Caco-2 (cell line): ENCODE measurements around the gene ZNF557. TPM values are rescaled to one million over a fixed set of nuclear protein-coding genes. Genes with fewer than 3 reads are reported as not detected.

Experiments
- BruUV-seq: library from RNA; stranded (reverse); fragments of 400-500 nt; replicated peaks from 2 replicates; lab custom pipeline; 2021; lab: Mats Ljungman, UMichigan
- CTCF ChIA-PET: fragments of 300-600 bp; sonication (Branson Sonifier 250); formaldehyde crosslinking; loops from one replicate; lab custom pipeline; 2022; ENCODE audit warnings: antibody characterized with exemption; lab: Charles Lee
- POLR2A ChIA-PET: fragments of 300-600 bp; sonication (Branson Sonifier 250); formaldehyde crosslinking; loops from one replicate; lab custom pipeline; 2022; ENCODE audit warnings: antibody characterized with exemption; lab: Charles Lee
- DNase-seq, 2 experiments: peaks; one replicate each; pipeline versions ENCODE4 v3.0.0 to v3.0.0-alpha.2; 2020 to 2022
- H3K27me3 ChIP-seq: replicated peaks from 2 replicates; pipeline ENCODE4 v1.6.0; 2011; ENCODE audit warnings: low read length; ENCODE audit not compliant: control insufficient read depth, insufficient read depth
- H3K36me3 ChIP-seq: 2 replicates; pipeline ENCODE4 v1.5.1; 2011; ENCODE audit warnings: low read length; ENCODE audit not compliant: control insufficient read depth, insufficient read depth
- H3K4me1 ChIP-seq: fragments of 250-450 bp; sonication (Bioruptor Pico); 2 replicates; pipeline ENCODE4 v1.5.1; 2020; ENCODE audit warnings: mild to moderate bottlenecking
- H3K4me3 ChIP-seq: 2 replicates; pipeline ENCODE4 v1.5.1; 2011; ENCODE audit warnings: low read depth, mild to moderate bottlenecking, control low read depth, low read length
- H3K9me3 ChIP-seq: fragments of 250-450 bp; sonication (Bioruptor Pico); 2 replicates; pipeline ENCODE4 v1.5.1; 2020; ENCODE audit warnings: mild to moderate bottlenecking, moderate library complexity
- H3K27ac Mint-ChIP-seq: one replicate; pipeline ENCODE4 v1.8.0; 2022; ENCODE audit warnings: mixed read lengths; ENCODE audit not compliant: unreplicated experiment
- H3K27me3 Mint-ChIP-seq: one replicate; pipeline ENCODE4 v1.8.0; 2022; ENCODE audit warnings: mixed read lengths; ENCODE audit not compliant: insufficient read depth, unreplicated experiment
- H3K36me3 Mint-ChIP-seq: one replicate; pipeline ENCODE4 v1.8.0; 2022; ENCODE audit warnings: mild to moderate bottlenecking, mixed read lengths; ENCODE audit not compliant: insufficient read depth, unreplicated experiment
- H3K4me1 Mint-ChIP-seq: one replicate; pipeline ENCODE4 v1.8.0; 2022; ENCODE audit warnings: low read depth, mixed read lengths; ENCODE audit not compliant: unreplicated experiment
- H3K4me3 Mint-ChIP-seq: one replicate; pipeline ENCODE4 v1.8.0; 2022; ENCODE audit warnings: mild to moderate bottlenecking, moderate library complexity, mixed read lengths; ENCODE audit not compliant: unreplicated experiment
- H3K9me3 Mint-ChIP-seq: one replicate; pipeline ENCODE4 v1.8.0; 2022; ENCODE audit warnings: mixed read lengths; ENCODE audit not compliant: unreplicated experiment
- CTCF ChIP-seq, 2 experiments: fragments of 200-600 bp in 1 of 2; IDR thresholded peaks; 1 replicate in 1 of 2; 2 replicates in 1 of 2; pipeline versions ENCODE4 v1.5.1 to v1.8.0; 2011 to 2022; ENCODE audit warnings: antibody characterized with exemption in 1 of 2, control low read depth in 1 of 2, inconsistent platforms in 1 of 2, low read depth in 1 of 2, low read length in 1 of 2, mild to moderate bottlenecking in 1 of 2, moderate library complexity in 1 of 2; ENCODE audit not compliant: insufficient read depth in 1 of 2, severe bottlenecking in 1 of 2, unreplicated experiment in 1 of 2
- intact Hi-C: fragments of 100-400 bp; cut with micrococcal nuclease; formaldehyde crosslinking; loops from one replicate; pipeline ENCODE4 v1.10.0; 2022; ENCODE audit not compliant: unreplicated experiment
- total RNA-seq: library from RNA; stranded (reverse); gene quantifications from 2 replicates; pipeline ENCODE4 v1.2.3, GENCODE V29; 2022

ZNF557 gene
- total RNA-seq, 1 experiment from 2014 or later: 8.3 TPM

GRCh38 chr19:7109678-7110289, 40.3 kb downstream of the ZNF557 start:
- Histone ChIP-seq H3K27me3 (no peaks in the 10 kb centered on the region), H3K4me3 (no peak overlapping the region), H3K9me3 (no peaks in the 10 kb centered on the region), H3K4me1 (peaks cover 4% of the 10 kb centered on the region; the same call in 1 of the 2 replicates), H3K36me3 (no peaks in the 10 kb centered on the region)
- H3K36me3 Mint-ChIP-seq: no peaks in the 10 kb centered on the region
- BruUV-seq: no TSS peak
- no peak overlapping the region for H3K27ac Mint-ChIP-seq
- ChIA-PET POLR2A (interaction anchor here (0.6 kb wide), 2 partner anchors 31 to 33 kb away, joined by 3 to 6 read pairs; no protein-coding TSS in a partner anchor), CTCF (no interaction called here)
- H3K4me1 Mint-ChIP-seq: no peaks in the 10 kb centered on the region
- no peaks in the 10 kb centered on the region for H3K9me3 Mint-ChIP-seq
- intact Hi-C loops: no loop called here
- no peak for TF ChIP-seq CTCF (IDR thresholded peaks at IDR 0.05; ENCODE audit: insufficient read depth in 1 of 2, low read depth in 1 of 2, low read length in 1 of 2, severe bottlenecking in 1 of 2, unreplicated experiment in 1 of 2)
- H3K4me3 Mint-ChIP-seq: no peak overlapping the region
- DNase-seq: peak; percentile 30 to 40
- no peaks in the 10 kb centered on the region for H3K27me3 Mint-ChIP-seq

GRCh38 chr19:7112675-7113074, 43.2 kb downstream of the ZNF557 start:
- Mint-ChIP-seq H3K36me3 (peaks cover 15% of the 10 kb centered on the region), H3K27me3 (no peaks in the 10 kb centered on the region), H3K27ac (no peak overlapping the region), H3K4me1 (no peaks in the 10 kb centered on the region), H3K4me3 (no peak overlapping the region), H3K9me3 (no peaks in the 10 kb centered on the region)
- BruUV-seq: no TSS peak
- Histone ChIP-seq H3K4me1 (peaks cover 4% of the 10 kb centered on the region; the same call in 1 of the 2 replicates), H3K9me3 (no peaks in the 10 kb centered on the region), H3K4me3 (no peak overlapping the region), H3K36me3 (no peaks in the 10 kb centered on the region; the same call in 1 of the 2 replicates), H3K27me3 (no peaks in the 10 kb centered on the region)
- ChIA-PET POLR2A (no interaction called here), CTCF (no interaction called here)
- intact Hi-C loops: no loop called here
- no peak for DNase-seq
- TF ChIP-seq CTCF (IDR thresholded peaks at IDR 0.05; ENCODE audit: insufficient read depth in 1 of 2, low read depth in 1 of 2, low read length in 1 of 2, severe bottlenecking in 1 of 2, unreplicated experiment in 1 of 2): no peak

- no TSS peak for BruUV-seq
- Mint-ChIP-seq H3K36me3 (peaks cover 16% of the 10 kb centered on the region), H3K4me3 (no peak overlapping the region), H3K9me3 (no peaks in the 10 kb centered on the region), H3K27me3 (no peaks in the 10 kb centered on the region), H3K27ac (no peak overlapping the region), H3K4me1 (no peaks in the 10 kb centered on the region)
- POLR2A ChIA-PET: no interaction called here
- no peak for TF ChIP-seq CTCF (IDR thresholded peaks at IDR 0.05; ENCODE audit: insufficient read depth in 1 of 2, low read depth in 1 of 2, low read length in 1 of 2, severe bottlenecking in 1 of 2, unreplicated experiment in 1 of 2)
- H3K36me3 ChIP-seq: no peaks in the 10 kb centered on the region; the same call in 1 of the 2 replicates
- no peaks in the 10 kb centered on the region for H3K9me3 ChIP-seq
- intact Hi-C loops: no loop called here
- H3K4me3 ChIP-seq: no peak overlapping the region
- CTCF ChIA-PET: no interaction called here
- H3K4me1 ChIP-seq: peaks cover 4% of the 10 kb centered on the region; the same call in 1 of the 2 replicates
- no peaks in the 10 kb centered on the region for H3K27me3 ChIP-seq
- no peak for DNase-seq
Measured at GRCh38 chr19:7113233-7113632, 43.7 kb downstream of the ZNF557 start.
